Head of caudate nucleus (tissue), 42 donors: ENCODE results near the gene MATK.

ENCODE experiments used
- DNase-seq, 42 donors: peaks; one replicate each; pipeline versions ENCODE4 v3.0.0 to v3.0.0-alpha.2; 2020 to 2021; ENCODE audit warnings: mixed read lengths in 7 of 42
- intact Hi-C: fragments of 100-400 bp; cut with DNase I; formaldehyde crosslinking; loops from one replicate; pipeline ENCODE4 v1.15.0; 2022

The MATK gene, protein sequence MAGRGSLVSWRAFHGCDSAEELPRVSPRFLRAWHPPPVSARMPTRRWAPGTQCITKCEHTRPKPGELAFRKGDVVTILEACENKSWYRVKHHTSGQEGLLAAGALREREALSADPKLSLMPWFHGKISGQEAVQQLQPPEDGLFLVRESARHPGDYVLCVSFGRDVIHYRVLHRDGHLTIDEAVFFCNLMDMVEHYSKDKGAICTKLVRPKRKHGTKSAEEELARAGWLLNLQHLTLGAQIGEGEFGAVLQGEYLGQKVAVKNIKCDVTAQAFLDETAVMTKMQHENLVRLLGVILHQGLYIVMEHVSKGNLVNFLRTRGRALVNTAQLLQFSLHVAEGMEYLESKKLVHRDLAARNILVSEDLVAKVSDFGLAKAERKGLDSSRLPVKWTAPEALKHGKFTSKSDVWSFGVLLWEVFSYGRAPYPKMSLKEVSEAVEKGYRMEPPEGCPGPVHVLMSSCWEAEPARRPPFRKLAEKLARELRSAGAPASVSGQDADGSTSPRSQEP

DNA sequence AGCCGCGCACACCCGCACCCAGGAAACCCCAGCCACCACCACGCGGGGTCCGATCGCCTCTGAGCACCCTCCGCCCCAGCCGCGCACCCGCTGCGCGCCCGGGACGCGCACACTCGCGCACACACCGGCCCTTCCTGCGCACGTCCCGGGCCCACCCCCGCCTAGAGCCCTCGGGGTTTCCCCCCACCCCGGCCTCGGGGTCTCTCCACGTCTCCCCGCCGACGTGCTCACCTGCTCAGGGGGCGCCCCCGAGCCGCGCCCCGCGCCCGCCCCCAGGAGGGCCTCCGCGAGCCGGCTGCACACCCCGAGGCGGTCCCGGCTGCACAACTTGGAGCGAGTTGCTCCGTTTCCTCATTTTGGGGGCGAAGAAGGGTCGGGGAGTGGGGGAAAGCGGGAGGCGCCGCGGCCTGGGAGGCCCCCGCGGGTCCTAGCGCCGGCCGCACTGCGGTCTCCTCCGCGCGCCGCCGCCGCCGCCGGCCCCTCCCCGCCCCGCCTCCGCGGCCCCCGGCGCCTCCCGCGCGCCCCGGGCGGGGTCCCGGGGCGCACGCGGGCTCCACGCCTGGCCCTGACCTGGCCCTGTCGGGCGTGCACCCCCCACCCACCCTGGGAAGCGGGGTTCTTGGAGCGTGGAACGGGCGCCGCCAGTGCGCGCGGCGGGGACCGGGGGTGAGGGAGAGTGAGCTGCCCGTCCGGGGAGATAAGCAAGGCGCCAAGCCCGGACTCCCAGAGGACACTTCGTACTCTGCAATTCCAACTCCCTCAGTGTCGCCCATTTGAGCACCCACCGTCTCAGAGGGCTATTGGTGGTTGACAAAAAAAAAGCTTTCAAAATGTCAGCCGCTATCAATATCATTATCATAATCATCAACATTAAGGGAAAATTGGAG, at the start of gene MATK:
Gene MATK, minus strand, starts transcription at position 444 of the 887 bp plus-strand sequence. CDS start 1,246 bp downstream, outside the sequence.
- intact Hi-C loops = no loop called here
- peak in 9 of 42 donors; percentile 7 to 42 (median 19) for DNase-seq

DNA sequence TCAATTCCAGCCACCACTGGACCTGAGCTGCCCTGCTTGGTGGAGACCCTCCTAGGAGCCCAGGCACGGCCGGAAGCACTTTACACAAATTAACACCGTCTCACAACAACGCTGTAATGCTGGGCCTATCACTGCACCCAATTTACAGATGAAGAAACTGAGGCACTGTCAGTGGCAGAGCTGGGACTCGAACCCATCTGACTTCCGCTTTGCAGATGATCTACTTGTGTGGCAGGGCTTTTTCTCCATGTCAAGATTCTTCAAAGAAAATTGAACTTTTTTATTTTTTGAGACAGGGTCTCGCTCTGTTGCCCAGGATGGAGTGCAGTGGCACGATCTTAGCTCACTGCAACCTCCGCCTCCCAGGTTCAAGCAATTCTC, 48.9 kb upstream of the MATK start:
- DNase-seq = no peak
- intact Hi-C loops = no loop called here

DNA sequence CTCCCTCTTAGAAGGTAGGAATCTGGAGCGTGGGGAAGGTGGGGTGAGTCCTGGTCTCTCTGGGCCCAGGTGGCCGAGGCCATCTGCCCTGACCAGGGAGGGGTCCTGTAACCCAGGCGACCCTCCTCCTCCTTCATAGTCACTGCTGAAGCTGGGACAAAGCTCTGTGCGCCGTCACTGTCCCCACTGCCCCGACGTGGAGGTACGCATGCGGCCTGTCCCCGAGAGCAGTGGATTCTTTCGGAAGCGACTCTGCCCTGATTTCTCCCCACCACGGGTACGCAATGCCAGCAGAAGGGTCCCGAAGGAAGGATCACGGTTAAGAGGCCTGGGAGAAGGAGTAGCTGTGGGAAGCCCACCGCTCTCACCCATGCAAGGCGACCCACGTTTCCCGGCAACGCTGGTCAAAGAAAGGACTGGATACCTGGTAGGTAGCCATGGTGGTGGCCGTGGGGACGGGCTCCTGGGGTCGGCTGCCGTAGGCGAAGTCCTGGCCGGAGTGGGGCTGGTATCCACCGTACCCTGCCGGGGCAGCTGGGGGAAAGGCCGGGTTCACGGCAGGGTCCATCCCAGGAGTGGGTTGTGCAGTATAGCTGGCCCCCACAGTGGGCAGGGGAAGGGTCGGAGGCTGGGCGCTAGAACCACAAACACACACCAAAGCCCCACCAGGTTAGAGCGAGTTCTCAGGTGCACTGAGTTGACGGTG, 48.3 kb upstream of the MATK start:
- intact Hi-C loops = no loop called here
- DNase-seq = no peak

DNA sequence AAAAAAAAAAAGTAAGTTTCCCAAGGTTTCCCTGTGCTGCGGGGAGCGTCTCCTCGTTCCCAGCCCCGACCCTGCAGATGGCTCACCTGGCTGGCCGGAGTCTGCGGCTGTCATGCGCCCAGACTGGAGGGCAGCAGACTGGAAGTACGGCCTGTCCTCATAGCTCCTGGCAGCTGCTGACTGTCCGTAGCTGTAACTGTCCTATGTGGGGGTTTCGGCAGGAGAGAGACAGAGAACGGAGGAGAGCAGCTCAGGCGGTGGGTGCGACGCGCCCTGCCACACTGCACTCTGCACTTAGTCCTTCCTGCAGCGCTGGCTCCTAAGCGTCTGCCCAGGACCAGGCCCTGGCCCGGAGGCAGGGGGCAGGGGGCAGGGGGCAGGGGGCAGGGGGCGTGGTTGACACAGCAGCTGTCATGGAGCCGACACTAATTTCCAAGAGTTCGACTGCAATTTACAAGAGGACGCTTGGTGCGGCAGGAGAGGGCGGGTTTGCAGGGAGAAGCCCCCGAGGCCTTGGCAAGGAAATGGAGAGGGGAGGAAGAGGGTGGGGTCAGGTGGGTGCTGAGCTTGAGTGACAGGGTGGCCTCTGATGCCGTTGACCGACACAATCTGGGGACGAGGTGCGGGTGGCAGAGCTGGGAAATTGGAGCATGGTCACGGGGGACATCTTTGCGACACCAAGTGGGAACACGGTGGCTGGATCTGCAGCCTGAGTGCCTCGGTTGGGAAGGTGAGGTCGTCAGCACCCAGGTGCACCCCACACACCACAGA, 47.6 kb upstream of the MATK start:
- intact Hi-C loops = no loop called here
- DNase-seq = no peak

DNA sequence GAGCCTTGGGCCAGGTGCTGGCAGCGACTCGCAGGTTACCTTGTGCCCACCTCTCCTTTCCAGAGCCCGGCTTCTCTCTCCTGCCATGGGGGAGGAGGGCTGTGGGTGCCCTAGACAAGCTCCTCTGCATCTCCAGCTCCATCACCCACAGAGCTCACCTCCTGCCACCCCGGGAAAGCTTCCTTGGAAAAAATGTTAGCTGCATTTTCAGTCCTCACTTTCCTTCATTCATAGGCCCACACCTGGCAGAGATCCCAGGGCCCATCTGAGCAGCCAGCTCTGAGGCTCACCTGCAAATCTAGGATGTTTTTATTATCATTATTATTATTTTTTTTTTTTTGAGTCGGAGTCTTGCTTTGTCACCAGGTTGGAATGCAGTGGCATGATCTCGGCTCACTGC, 45.8 kb upstream of the MATK start:
- intact Hi-C loops = no loop called here
- DNase-seq = peak in 9 of 42 donors; percentile 8 to 50 (median 37)

DNA sequence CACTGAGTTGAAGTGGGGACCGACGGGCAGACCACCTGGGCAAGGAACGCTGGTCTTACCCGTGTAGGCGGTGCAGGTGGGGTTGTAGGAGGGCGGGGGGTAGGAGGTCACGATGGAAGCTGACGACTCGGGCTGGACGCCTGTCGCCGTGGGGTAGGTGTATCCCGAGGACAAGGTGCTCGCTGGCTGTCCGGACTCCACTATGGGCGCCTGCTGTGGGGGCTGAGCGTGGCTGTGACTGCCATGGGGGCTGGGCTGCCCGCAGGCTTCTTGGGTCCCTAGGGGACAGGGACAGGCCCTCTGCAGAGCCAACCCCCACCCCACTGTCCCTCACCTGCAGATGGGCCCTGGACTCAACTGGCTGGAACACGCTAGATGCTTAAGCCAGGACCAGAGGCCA, 45.4 kb upstream of the MATK start:
- DNase-seq = no peak
- intact Hi-C loops = no loop called here

DNA sequence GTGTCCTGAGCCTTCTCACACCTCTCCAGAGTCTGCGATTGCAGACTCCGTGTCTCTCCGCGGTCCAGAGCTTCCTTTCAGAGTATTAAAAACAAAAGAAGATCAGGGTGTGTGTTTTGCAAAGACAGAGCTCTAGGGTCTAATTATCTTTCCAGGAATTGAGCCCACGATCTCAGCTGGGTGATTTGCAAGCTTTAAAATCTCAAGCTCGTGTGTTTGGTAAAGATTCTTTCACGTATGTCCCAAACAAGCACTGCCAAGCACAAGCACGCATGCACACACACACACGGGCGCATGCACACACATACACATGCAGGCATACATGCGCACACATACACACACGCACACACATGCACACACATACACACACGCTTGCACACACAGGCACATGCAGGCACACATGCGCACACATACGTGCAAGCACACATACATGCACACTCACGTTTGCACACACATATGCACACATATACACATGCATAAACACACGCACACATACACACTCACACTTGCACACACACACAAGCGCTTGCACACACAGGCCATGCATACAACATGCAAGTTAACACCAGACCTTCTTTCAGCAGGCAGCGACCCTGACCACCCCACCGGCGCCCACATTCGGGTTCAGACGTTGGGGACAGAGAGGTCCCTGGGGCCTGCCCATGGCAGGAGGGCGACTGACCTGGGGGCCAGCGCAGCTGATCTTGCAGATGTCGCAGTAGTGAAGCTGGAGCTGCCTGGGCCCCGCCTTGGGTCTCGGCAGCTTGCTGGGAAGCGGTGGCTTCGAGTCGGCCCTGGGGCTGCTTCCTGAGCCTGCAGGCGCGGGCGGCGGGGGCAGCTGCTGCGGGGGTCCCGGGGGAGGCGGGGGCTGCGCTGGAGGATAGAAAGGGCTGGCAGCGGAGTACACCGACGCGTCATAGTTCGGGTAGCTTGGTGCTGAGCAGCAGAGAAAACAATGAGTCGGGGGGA, 44.7 kb upstream of the MATK start:
- intact Hi-C loops = no loop called here
- no peak for DNase-seq

DNA sequence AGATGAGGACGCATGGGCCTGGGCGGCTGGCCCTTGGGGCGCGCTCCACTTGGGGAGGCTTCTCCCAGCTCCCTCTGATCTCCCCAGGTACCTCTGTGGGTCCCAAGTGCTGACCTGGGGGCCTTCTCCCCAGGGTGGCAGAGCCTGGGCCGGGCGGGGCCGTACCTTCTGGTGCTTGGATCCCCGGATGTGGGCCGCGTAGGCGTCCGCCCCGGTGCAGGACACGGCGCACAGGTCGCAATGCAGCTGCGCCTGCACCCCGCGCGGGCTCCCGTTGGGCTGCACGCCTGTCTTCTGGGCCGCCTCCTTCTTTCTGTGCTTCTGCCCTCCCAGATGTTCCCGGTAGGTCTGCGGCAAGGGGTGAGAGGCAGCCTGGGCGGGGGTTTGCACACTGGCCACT, 41.1 kb upstream of the MATK start:
- intact Hi-C loops = no loop called here
- no peak for DNase-seq

DNA sequence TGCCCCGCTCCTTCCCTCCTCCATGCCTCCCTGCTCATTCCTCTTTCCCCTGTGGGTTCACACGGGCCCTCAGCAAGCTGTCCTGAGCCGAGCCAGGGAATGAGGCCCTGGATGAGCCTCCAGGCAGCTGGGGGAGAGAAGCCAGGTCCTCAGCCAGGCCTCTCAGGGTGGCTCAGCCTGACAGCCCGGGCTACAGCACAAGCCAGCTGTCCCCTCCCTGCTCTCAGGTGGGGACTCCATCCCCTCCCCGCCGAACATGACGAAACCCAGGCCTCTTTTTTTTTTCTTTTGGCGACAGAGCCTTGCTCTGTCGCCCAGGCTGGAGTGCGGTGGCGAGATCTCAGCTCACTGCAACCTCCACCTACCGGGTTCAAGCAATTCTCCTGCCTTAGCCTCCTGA, 40.0 kb upstream of the MATK start:
- intact Hi-C loops = no loop called here
- no peak for DNase-seq

DNA sequence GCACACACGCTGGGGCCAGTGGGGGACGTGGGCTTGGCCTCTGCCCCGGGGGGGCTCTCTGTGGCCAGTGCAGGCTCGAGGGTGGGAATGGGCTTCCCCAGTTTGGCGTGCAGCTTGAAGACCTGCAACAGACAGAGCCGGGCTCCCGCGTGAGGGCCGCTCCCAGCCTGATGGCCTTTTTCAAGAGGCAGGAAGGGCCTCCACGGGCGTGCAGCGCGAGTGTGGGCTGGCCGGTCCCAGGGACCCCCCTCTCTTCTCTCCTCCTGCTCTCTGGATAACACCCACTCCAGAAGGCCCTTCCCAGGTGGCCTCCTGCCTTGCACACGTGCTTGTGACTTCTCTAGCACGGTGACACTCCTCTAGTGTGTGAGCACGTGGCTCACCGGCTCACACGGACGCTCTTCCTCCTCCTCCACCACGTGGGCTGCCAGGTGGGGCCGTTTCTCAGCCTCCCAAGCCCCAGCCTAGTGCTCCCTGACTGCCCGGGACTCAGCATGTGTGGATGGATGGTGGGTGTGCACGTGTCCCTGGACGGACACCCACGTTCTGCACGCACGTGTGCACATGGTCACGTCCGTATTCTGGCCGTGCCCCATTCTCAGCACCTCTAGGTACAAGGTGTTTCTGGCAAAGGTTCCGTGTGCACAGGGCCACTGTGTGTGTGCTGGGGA, 39.2 kb upstream of the MATK start:
- intact Hi-C loops = no loop called here
- DNase-seq = no peak

DNA sequence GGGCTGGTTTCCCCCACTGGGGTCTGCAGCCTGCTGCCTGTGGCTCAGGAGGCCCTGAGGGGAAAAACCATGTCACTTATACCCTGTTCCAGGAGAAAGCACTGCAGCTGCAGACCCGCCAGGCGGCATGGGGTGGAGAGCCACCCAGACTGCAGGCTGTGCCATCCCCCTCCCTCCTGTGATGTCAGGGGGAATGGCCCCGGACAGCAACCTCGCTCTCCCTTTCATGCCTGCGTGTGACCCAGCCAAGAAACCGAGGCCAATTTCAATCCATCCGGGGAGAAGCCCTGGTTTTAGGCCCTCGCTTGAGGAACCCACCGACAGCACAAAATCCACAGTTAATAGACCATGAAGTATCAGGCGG, 37.2 kb upstream of the MATK start:
- intact Hi-C loops = no loop called here
- DNase-seq = no peak

DNA sequence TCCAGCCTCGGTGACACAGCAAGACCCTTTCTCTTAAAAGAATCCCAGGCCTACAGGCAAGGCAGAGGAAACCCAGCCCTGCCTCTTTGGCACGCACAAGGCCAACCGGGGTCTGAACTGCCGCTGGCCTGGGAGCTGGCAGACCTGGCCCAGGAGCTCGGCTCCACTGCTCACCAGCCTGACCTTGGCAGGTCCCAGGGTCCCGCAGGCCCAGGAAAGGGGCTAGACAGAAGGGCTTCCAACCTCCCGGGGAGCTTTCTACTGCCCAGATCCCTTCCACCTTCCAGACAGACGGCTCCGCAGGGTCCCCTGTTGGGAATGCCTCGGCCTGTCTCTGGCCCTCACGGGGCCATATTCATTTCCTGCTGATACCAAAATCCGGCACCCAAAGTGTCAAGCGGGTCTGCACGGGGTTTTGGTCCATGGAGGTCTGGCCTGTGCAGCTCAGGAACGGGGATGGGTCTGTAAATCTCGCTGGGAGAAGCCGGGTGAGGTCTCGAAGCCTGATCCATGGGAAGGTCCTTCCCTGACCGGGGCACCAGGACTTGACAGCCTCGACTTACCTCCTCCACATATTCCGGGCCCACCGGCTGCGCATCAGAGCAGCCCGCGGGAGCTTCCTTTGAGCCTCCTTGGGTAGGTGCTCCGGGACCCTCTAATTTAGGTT, 36.6 kb upstream of the MATK start:
- no peak for DNase-seq
- intact Hi-C loops = no loop called here

DNA sequence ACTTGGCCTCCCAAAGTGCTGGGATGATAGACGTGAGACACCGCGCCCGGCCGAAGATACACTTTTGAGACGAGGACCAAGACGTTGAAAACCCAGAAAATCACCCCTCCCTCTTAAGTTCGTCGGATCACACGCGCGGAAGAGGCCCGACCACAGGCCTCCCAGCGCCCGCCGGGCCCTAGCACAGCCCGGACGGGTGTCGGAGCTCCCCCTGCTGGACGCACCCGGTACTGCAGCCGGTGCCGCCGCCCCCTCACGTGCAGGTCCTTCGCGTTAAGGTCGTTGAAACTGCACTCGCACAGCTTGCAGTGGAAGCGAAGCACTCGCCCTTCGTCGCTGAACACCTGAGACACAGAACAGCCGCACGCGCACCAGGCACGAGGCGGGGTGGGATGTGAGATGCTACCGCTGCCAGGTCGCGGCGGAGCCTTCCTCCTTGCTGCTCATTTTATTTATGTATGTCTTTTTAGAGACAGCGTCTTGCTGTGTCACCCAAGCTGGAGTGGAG, 35.7 kb upstream of the MATK start:
- DNase-seq = peak in 32 of 42 donors; percentile 10 to 79 (median 50)
- intact Hi-C loops = no loop called here

DNA sequence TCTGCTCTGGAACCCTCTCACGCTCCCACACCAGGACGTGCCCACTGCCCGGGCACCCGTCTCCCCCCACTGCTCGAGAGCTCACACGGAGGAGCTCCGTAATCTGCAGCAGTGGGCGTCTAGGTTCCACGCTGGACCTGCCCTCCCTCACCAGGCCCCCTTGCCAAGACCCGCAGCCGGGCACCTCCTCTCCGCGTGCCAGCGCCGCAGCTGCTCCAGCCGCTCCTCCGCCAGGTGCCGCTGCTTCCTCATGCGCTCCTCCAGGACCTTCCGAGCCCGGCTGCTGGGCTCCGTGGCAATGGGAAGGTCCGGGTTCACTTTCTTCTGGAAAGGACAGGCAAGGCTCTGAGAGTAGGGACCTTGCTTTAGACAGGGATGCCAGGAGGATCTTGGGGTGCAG, 35.0 kb upstream of the MATK start:
- no peak for DNase-seq
- intact Hi-C loops = no loop called here

DNA sequence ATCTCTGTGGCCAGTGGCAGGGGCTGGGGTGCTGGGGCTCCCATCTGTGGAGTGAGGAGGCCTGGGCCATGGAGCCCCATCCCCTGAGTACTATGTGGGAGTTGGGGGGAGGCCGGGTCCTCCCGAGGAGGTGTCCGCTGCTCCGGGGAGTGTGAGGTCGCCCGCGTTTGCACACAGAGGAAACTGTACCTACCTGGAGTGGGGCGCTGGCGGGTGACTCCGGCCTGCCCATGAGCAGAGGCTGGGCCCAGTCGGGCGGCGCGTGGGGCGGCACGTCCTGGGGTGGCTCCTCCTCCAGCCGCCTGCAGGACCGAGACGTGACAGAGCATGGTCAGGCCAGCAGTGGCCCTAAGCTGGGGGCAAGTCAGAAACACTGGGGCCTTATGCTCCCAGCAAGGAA, 33.8 kb upstream of the MATK start:
- intact Hi-C loops = no loop called here
- no peak for DNase-seq

DNA sequence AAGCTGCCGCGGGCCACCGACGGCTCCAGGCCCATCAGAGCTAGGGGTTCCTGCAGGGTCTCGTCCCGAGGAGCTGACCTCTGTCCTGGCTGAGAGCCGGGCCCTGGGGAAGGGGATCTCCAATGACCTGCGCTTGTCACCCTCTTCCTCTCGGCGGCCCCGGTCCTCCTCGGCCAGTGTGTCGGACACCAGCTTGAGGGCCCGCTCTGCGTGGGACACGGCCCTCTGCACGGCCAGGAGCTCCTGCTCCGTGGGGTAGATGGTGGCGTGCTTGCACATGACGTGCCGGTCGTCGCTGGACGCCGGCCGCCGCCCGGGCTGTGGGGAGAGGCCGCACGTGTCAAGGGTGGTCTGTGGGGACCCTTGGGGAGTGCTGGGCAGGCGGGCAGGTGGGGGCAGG, 32.7 kb upstream of the MATK start:
- DNase-seq = no peak
- intact Hi-C loops = no loop called here
